ENCODE measurements around the gene CORO2B.
"Not testable (repeated sequence)": the region's sequence is repeated elsewhere in the genome, so short reads cannot be mapped to it uniquely, and the experiment has no call there.

The CORO2B gene

DNA sequence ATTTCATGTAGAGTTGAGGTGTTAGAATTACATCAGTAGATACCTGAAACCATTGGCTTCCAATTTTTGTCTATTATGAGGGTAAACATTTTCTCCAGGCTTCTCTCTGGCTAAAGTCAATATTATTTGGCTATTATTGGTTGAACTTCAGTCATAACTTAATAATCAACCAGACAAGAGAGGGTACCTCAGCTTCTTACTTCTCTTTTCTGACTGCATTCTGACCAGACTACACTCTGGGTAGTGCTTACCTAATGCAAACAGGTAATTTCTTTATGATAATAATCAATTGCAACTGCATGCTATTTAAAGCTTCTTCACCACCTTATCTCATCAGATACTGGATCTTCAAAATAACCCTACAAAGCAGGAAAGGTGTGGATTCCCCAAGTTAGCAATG is 156.8 kb downstream of the CORO2B start:
- Histone ChIP-seq H3K27ac (ENCODE audit: low read depth, low read length) (no peak overlapping the region), H3K36me3 (ENCODE audit: insufficient read depth, low read length) (no peaks in the 10 kb centered on the region), H3K9me3 (ENCODE audit: low read length) (no peaks in the 10 kb centered on the region), H3K9ac (ENCODE audit: low read length) (no peak overlapping the region), H3K4me3 (ENCODE audit: low read depth in 1 of 2, low read length in 2 of 2) (no peak overlapping the region), H3K4me1 (ENCODE audit: insufficient read depth, low read length) (peaks cover 7% of the 10 kb centered on the region), H3K27me3 (ENCODE audit: control insufficient read depth in 1 of 2, insufficient read depth in 2 of 2, low read length in 2 of 2) (no peaks in the 10 kb centered on the region)

DNA sequence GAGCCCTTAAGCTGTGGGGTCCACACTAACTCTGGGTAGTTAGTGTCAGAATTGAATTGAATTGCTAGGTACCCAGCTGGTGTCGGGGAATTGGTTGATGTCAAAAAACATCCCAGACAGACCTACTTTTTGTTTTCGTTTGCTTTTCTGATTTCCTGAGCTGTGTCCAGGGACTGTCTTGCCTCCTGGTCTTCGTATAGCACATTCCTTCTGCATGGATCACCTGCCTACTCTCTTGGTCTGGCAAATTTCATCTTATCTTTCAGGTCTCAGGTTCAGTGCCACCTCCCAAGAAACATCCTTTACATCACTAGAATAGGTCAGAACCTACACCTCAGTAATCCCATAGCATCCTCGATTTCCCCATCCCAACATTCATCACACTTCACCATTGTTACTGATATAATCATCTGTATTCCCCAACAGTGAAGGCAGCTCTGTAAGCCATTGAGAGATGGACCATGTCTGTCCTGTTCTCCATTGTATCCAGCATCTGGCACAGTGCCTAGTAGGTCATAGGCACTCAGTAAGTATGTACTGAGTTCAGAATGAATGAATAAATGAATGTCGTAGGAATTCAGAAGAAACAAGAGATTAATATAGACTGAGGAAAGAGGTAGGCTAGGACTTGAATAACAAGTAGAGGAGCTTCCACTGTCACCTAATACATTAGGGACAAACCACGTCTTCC is 160.7 kb downstream of the CORO2B start:
- Histone ChIP-seq H3K27me3 (ENCODE audit: control insufficient read depth in 1 of 2, insufficient read depth in 2 of 2, low read length in 2 of 2) (no peaks in the 10 kb centered on the region), H3K36me3 (ENCODE audit: insufficient read depth, low read length) (no peaks in the 10 kb centered on the region), H3K4me1 (ENCODE audit: insufficient read depth, low read length) (no peaks in the 10 kb centered on the region), H3K9ac (ENCODE audit: low read length) (no peak overlapping the region), H3K4me3 (ENCODE audit: low read depth in 1 of 2, low read length in 2 of 2) (no peak overlapping the region), H3K27ac (ENCODE audit: low read depth, low read length) (no peak overlapping the region), H3K9me3 (ENCODE audit: low read length) (no peaks in the 10 kb centered on the region)

DNA sequence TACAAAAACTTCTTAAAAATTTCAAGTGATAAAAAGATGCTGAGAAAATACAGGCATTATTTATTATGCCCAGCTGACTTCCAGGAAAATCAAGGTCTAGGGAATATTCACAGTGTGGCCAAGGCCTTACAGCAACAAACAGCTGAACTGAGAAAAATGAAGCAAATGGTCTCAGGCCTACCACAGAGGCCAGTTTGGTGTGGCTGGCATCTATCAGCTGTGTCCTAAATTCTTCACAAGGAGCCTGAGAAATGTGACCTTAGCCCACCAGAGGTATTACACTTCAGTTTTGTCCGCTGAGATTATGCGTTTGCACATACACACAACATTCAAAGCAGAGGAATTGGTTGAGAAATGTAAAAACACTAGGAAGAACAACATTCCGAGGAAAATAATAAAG is 164.5 kb downstream of the CORO2B start:
- no peaks in the 10 kb centered on the region for H3K9me3 ChIP-seq (ENCODE audit: low read length)
- H3K36me3 ChIP-seq (ENCODE audit: insufficient read depth, low read length) = no peaks in the 10 kb centered on the region
- H3K4me1 ChIP-seq (ENCODE audit: insufficient read depth, low read length) = no peaks in the 10 kb centered on the region
- no peak overlapping the region for H3K4me3 ChIP-seq (ENCODE audit: low read depth in 1 of 2, low read length in 2 of 2)
- H3K9ac ChIP-seq (ENCODE audit: low read length) = no peak overlapping the region
- H3K27ac ChIP-seq (ENCODE audit: low read depth, low read length) = no peak overlapping the region
- no peaks in the 10 kb centered on the region for H3K27me3 ChIP-seq (ENCODE audit: control insufficient read depth in 1 of 2, insufficient read depth in 2 of 2, low read length in 2 of 2)

DNA sequence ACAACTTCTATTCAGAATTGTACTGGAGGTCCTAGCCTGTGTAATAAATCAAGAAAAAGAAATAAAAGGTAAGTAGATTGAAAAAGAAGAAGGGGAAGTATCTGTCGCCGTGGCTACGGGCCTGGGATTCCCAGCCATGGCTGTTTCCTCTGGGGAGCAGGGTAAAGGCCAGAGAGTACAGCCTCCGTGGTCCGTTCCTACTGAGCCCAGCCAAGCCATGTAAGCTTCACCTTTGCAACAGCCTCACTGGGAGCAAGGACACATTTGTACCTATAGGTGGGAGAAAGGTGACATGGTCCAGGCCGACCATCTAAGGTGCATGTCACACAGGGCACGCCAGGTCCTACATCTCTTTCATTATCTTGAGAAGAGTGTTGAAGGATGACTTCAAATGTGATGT is 170.6 kb downstream of the CORO2B start:
- H3K36me3 ChIP-seq (ENCODE audit: insufficient read depth, low read length) = no peaks in the 10 kb centered on the region
- no peak overlapping the region for H3K4me3 ChIP-seq (ENCODE audit: low read depth in 1 of 2, low read length in 2 of 2)

DNA sequence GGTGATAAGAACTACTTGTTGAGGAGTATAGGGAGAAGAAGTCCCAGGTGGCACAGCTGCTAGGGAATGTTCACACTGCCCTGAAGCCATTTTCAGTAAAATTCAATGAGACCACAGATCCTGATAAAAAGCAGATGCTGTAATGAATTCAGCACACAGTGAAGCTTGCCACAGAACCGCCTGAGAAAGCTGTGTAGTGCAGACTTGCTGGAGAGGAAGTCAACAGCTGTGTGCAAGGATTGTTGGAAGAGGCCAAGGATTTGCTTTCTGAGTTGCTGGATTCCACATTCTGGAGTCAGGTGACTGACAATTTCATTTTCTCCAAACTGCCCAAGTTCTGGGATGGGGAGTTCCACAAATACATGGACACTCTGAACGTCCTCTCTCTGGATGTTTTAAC is 171.0 kb downstream of the CORO2B start:
- H3K27ac ChIP-seq (ENCODE audit: low read depth, low read length) = no peak overlapping the region
- H3K27me3 ChIP-seq (ENCODE audit: control insufficient read depth in 1 of 2, insufficient read depth in 2 of 2, low read length in 2 of 2) = no peaks in the 10 kb centered on the region
- no peaks in the 10 kb centered on the region for H3K4me1 ChIP-seq (ENCODE audit: insufficient read depth, low read length)
- H3K9me3 ChIP-seq (ENCODE audit: low read length) = no peaks in the 10 kb centered on the region
- no peak overlapping the region for H3K9ac ChIP-seq (ENCODE audit: low read length)
- no peak overlapping the region for H3K4me3 ChIP-seq (ENCODE audit: low read depth in 1 of 2, low read length in 2 of 2)
- no peaks in the 10 kb centered on the region for H3K36me3 ChIP-seq (ENCODE audit: insufficient read depth, low read length)

More for the DNA sequence above, 170.6 kb downstream of the CORO2B start:
- Histone ChIP-seq H3K27ac (ENCODE audit: low read depth, low read length) (no peak overlapping the region), H3K4me1 (ENCODE audit: insufficient read depth, low read length) (no peaks in the 10 kb centered on the region), H3K9ac (ENCODE audit: low read length) (no peak overlapping the region), H3K9me3 (ENCODE audit: low read length) (no peaks in the 10 kb centered on the region), H3K27me3 (ENCODE audit: control insufficient read depth in 1 of 2, insufficient read depth in 2 of 2, low read length in 2 of 2) (no peaks in the 10 kb centered on the region)

DNA sequence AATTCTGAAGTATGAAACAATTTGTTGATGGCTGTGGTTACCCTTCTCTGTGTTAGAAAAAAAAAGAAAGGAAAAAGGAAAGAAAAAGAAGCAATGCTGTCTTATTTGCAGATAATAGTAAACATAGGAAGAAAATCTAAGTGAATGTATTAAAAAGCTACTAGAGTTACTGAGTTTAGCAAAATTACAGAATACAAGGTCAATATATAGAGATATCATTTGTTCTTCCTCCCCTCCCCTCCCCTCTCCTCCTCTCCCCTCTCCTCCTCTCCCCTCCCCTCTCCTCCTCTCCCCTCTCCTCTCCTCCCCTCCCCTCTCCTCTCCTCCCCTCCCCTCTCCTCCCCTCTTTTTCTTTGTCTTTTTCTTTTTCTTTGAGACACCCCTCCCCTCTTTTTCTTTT is 172.8 kb downstream of the CORO2B start:
- H3K9me3 ChIP-seq (ENCODE audit: low read length) = no peaks in the 10 kb centered on the region
- no peak overlapping the region for H3K9ac ChIP-seq (ENCODE audit: low read length)
- no peak overlapping the region for H3K4me3 ChIP-seq (ENCODE audit: low read depth in 1 of 2, low read length in 2 of 2)
- H3K36me3 ChIP-seq (ENCODE audit: insufficient read depth, low read length) = no peaks in the 10 kb centered on the region
- no peaks in the 10 kb centered on the region for H3K4me1 ChIP-seq (ENCODE audit: insufficient read depth, low read length)
- no peak overlapping the region for H3K27ac ChIP-seq (ENCODE audit: low read depth, low read length)
- no peaks in the 10 kb centered on the region for H3K27me3 ChIP-seq (ENCODE audit: control insufficient read depth in 1 of 2, insufficient read depth in 2 of 2, low read length in 2 of 2)

DNA sequence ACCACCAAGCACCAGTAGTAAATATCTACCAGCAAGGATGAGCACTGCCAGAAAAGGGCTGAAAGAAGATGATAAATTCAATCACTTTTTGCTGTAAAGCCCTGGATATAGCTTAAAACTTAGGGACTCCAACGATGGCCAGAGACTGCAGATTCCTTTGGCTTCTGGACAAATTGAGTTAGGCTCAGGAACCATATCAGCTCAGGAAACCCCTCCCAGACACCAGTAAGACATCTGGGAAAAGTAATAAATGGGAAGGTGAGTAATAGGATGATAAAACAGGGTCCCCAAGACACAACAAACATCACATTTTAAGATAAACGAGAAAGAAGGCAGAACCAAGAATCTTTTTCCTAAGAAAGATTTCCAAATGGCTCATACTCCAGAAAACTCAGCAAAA is 176.9 kb downstream of the CORO2B start:
- Histone ChIP-seq H3K4me3 (ENCODE audit: low read depth in 1 of 2, low read length in 2 of 2) (no peak overlapping the region), H3K9ac (ENCODE audit: low read length) (no peak overlapping the region), H3K36me3 (ENCODE audit: insufficient read depth, low read length) (no peaks in the 10 kb centered on the region), H3K27ac (ENCODE audit: low read depth, low read length) (no peak overlapping the region), H3K27me3 (ENCODE audit: control insufficient read depth in 1 of 2, insufficient read depth in 2 of 2, low read length in 2 of 2) (no peaks in the 10 kb centered on the region), H3K4me1 (ENCODE audit: insufficient read depth, low read length) (no peaks in the 10 kb centered on the region), H3K9me3 (ENCODE audit: low read length) (no peaks in the 10 kb centered on the region)

DNA sequence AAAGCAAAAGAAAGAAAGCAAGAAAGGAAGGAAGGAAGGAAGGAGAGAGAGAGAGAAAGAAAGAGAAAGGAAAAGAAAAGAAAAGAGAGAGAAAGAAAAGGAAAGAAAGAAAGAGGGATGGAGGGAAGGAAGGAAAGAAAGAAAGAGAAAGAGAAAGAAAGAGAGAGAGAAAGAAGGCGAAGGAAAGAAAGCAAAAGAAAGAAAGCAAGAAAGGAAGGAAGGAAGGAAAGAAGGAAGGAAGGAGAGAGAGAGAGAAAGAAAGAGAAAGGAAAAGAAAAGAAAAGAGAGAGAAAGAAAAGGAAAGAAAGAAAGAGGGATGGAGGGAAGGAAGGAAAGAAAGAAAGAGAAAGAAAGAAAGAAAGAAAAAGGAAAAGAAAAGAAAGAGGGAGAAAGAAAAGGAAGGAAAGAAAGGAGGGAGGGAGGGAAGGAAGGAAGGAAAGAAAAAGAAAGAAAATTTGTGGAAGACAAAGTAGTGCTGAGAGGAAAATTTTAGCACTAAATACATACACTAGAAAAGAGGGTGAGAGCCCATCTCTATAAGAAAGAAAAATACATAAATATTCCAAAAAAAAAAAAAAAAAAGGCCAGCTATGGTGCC is 181.3 kb downstream of the CORO2B start:
- H3K36me3 ChIP-seq (ENCODE audit: insufficient read depth, low read length); H3K4me3 ChIP-seq (ENCODE audit: low read depth in 1 of 2, low read length in 2 of 2); H3K4me1 ChIP-seq (ENCODE audit: insufficient read depth, low read length); H3K9me3 ChIP-seq (ENCODE audit: low read length); H3K27ac ChIP-seq (ENCODE audit: low read depth, low read length); H3K27me3 ChIP-seq (ENCODE audit: control insufficient read depth in 1 of 2, insufficient read depth in 2 of 2, low read length in 2 of 2); H3K9ac ChIP-seq (ENCODE audit: low read length): not testable (repeated sequence)

DNA sequence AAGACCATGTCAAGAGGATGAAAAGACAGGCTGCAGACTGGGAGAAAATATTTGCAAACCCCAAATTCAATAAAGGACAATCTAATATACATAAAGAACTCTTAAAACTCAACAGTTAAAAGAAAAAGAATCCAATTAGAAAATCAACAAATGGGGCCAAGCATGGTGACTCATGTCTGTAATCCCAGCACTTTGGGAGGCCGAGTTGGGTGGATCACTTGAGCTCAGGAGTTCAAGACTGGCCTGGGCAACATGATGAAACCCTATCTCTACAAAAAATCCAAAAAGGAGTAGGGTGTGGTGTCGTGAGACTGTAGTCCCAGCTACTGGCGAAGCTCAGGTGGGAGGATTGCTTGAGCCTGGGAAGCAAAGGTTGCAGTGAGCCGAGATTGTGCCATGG is 184.3 kb downstream of the CORO2B start:
- H3K4me3 ChIP-seq (ENCODE audit: low read depth in 1 of 2, low read length in 2 of 2) = no peak overlapping the region
- no peaks in the 10 kb centered on the region for H3K27me3 ChIP-seq (ENCODE audit: control insufficient read depth in 1 of 2, insufficient read depth in 2 of 2, low read length in 2 of 2)
- H3K9me3 ChIP-seq (ENCODE audit: low read length) = no peaks in the 10 kb centered on the region
- H3K9ac ChIP-seq (ENCODE audit: low read length) = no peak overlapping the region
- no peak overlapping the region for H3K27ac ChIP-seq (ENCODE audit: low read depth, low read length)
- H3K4me1 ChIP-seq (ENCODE audit: insufficient read depth, low read length) = no peaks in the 10 kb centered on the region
- H3K36me3 ChIP-seq (ENCODE audit: insufficient read depth, low read length) = no peaks in the 10 kb centered on the region

DNA sequence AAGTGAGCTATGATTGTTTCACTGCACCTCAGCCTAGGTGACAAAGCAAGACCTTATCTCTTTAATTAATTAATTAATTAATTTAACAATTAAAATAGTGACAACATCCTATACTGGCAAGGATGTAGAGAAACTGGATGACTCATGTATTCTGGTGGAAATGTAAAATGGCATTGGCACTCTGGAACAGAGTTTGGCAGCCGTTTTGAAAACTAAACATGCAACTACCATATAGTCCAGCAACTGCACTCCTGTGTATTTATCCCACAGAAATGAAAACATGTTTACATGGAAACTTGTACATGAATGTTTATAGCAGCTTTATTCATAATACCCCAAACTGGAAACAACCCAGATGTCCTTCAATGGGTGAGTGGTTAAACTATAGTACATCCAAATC is 185.3 kb downstream of the CORO2B start:
- no peaks in the 10 kb centered on the region for H3K4me1 ChIP-seq (ENCODE audit: insufficient read depth, low read length)
- no peaks in the 10 kb centered on the region for H3K36me3 ChIP-seq (ENCODE audit: insufficient read depth, low read length)
- H3K9ac ChIP-seq (ENCODE audit: low read length) = no peak overlapping the region
- H3K27ac ChIP-seq (ENCODE audit: low read depth, low read length) = no peak overlapping the region
- H3K9me3 ChIP-seq (ENCODE audit: low read length) = no peaks in the 10 kb centered on the region
- H3K27me3 ChIP-seq (ENCODE audit: control insufficient read depth in 1 of 2, insufficient read depth in 2 of 2, low read length in 2 of 2) = no peaks in the 10 kb centered on the region
- no peak overlapping the region for H3K4me3 ChIP-seq (ENCODE audit: low read depth in 1 of 2, low read length in 2 of 2)

DNA sequence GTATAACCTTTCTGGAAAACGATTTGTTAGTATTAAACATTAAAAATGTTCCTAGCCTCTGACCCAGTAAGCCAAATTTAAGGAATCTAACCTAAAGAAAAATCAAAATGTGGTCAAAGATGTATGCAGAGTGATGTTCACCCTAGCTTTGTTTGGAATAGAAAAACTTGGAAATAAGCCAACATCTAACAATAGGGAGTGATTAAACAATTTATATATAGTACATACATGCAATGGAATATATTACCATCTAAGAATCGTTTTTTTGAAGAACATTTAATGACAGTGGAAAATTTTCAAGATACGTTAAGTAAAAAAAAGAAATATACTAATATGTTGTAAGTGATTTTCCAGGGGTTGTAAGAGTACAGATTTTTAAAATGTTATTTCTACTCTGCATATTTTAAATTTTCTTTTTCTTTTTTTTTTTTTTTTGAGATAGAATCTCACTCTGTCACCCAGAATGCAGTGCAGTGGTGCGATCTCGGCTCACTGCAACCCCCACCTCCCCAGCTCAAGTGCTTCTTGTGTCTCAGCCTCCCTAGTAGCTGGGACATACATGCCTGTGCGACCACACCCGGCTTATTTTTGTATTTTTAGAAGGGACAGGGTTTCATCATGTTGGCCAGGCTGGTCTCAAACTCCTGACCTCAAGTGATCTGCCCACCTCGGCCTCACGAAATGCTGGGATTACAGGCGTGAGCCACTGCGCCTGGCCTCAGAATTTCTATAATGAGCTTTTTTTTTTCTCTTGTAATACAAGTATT is 187.0 kb downstream of the CORO2B start:
- H3K4me1 ChIP-seq (ENCODE audit: insufficient read depth, low read length) = no peaks in the 10 kb centered on the region
- H3K4me3 ChIP-seq (ENCODE audit: low read depth in 1 of 2, low read length in 2 of 2) = no peak overlapping the region
- H3K27ac ChIP-seq (ENCODE audit: low read depth, low read length) = no peak overlapping the region
- H3K9ac ChIP-seq (ENCODE audit: low read length) = no peak overlapping the region
- no peaks in the 10 kb centered on the region for H3K9me3 ChIP-seq (ENCODE audit: low read length)
- no peaks in the 10 kb centered on the region for H3K27me3 ChIP-seq (ENCODE audit: control insufficient read depth in 1 of 2, insufficient read depth in 2 of 2, low read length in 2 of 2)
- H3K36me3 ChIP-seq (ENCODE audit: insufficient read depth, low read length) = no peaks in the 10 kb centered on the region
